ENCODE results near the gene POLR3B. TPM values are rescaled to one million over a fixed set of nuclear protein-coding genes. Genes with fewer than 3 reads are reported as not detected.

Gene POLR3B
- polyA plus RNA-seq, 1 donor, result 6.5 TPM

- no peaks in the 10 kb centered on the region for H3K27me3 ChIP-seq (ENCODE audit: control insufficient read depth, insufficient read depth, low read length)
- no CpG with 5 or more reads among the region's 1 CpG for WGBS (ENCODE audit: insufficient coverage, low lambda C conversion rate)
- no peaks in the 10 kb centered on the region for H3K9me3 ChIP-seq (ENCODE audit: control insufficient read depth, low read depth, low read length)
- H3K4me3 ChIP-seq (ENCODE audit: low read length), result no peak overlapping the region
- H3K27ac ChIP-seq (ENCODE audit: low read length), result no peak overlapping the region
- DNase-seq, result no peak
- H3K4me1 ChIP-seq (ENCODE audit: control insufficient read depth, insufficient read depth, low read length), result no peaks in the 10 kb centered on the region
- H3K36me3 ChIP-seq (ENCODE audit: control insufficient read depth, insufficient read depth, low read length), result peaks cover 6% of the 10 kb centered on the region
These were observed 72.1 kb downstream of the POLR3B start for GRCh38 chr12:106429636-106430035.

- H3K27me3 ChIP-seq (ENCODE audit: control insufficient read depth, insufficient read depth, low read length), result no peaks in the 10 kb centered on the region
- no peak overlapping the region for H3K4me3 ChIP-seq (ENCODE audit: low read length)
- 100% methylated on average over 1 of the region's 3 CpGs for WGBS (ENCODE audit: insufficient coverage, low lambda C conversion rate)
- no peaks in the 10 kb centered on the region for H3K4me1 ChIP-seq (ENCODE audit: control insufficient read depth, insufficient read depth, low read length)
- H3K27ac ChIP-seq (ENCODE audit: low read length), result no peak overlapping the region
- no peaks in the 10 kb centered on the region for H3K9me3 ChIP-seq (ENCODE audit: control insufficient read depth, low read depth, low read length)
- peaks cover 9% of the 10 kb centered on the region for H3K36me3 ChIP-seq (ENCODE audit: control insufficient read depth, insufficient read depth, low read length)
- DNase-seq, result no peak
These were observed 74.4 kb downstream of the POLR3B start for GRCh38 chr12:106431839-106432411.

- H3K4me3 ChIP-seq (ENCODE audit: low read length), result no peak overlapping the region
- peak; percentile 9 to 61 for DNase-seq
- no peaks in the 10 kb centered on the region for H3K27me3 ChIP-seq (ENCODE audit: control insufficient read depth, insufficient read depth, low read length)
- 20% methylated on average over 1 of the region's 2 CpGs for WGBS (ENCODE audit: insufficient coverage, low lambda C conversion rate)
- H3K9me3 ChIP-seq (ENCODE audit: control insufficient read depth, low read depth, low read length), result no peaks in the 10 kb centered on the region
- peaks cover 15% of the 10 kb centered on the region for H3K36me3 ChIP-seq (ENCODE audit: control insufficient read depth, insufficient read depth, low read length)
- H3K27ac ChIP-seq (ENCODE audit: low read length), result no peak overlapping the region
- no peaks in the 10 kb centered on the region for H3K4me1 ChIP-seq (ENCODE audit: control insufficient read depth, insufficient read depth, low read length)
These were observed 75.5 kb downstream of the POLR3B start for GRCh38 chr12:106433055-106433454.

GRCh38 chr12:106434526-106434925, 77.0 kb downstream of the POLR3B start:
- Histone ChIP-seq H3K36me3 (ENCODE audit: control insufficient read depth, insufficient read depth, low read length) (peaks cover 21% of the 10 kb centered on the region), H3K9me3 (ENCODE audit: control insufficient read depth, low read depth, low read length) (no peaks in the 10 kb centered on the region), H3K4me1 (ENCODE audit: control insufficient read depth, insufficient read depth, low read length) (no peaks in the 10 kb centered on the region), H3K4me3 (ENCODE audit: low read length) (no peak overlapping the region), H3K27ac (ENCODE audit: low read length) (no peak overlapping the region), H3K27me3 (ENCODE audit: control insufficient read depth, insufficient read depth, low read length) (no peaks in the 10 kb centered on the region)
- WGBS (ENCODE audit: insufficient coverage, low lambda C conversion rate), result no CpG with 5 or more reads among the region's 4 CpGs
- DNase-seq, result no peak

GRCh38 chr12:106436164-106436563, 78.6 kb downstream of the POLR3B start:
- H3K27me3 ChIP-seq (ENCODE audit: control insufficient read depth, insufficient read depth, low read length), result no peaks in the 10 kb centered on the region
- H3K9me3 ChIP-seq (ENCODE audit: control insufficient read depth, low read depth, low read length), result no peaks in the 10 kb centered on the region
- no peak overlapping the region for H3K4me3 ChIP-seq (ENCODE audit: low read length)
- peaks cover 20% of the 10 kb centered on the region for H3K36me3 ChIP-seq (ENCODE audit: control insufficient read depth, insufficient read depth, low read length)
- DNase-seq, result no peak
- WGBS (ENCODE audit: insufficient coverage, low lambda C conversion rate), result 90% methylated on average over 2 of the region's 6 CpGs
- no peaks in the 10 kb centered on the region for H3K4me1 ChIP-seq (ENCODE audit: control insufficient read depth, insufficient read depth, low read length)
- H3K27ac ChIP-seq (ENCODE audit: low read length), result no peak overlapping the region

GRCh38 chr12:106442575-106442974, 85.0 kb downstream of the POLR3B start:
- WGBS (ENCODE audit: insufficient coverage, low lambda C conversion rate), result no CpG with 5 or more reads among the region's 2 CpGs
- Histone ChIP-seq H3K4me1 (ENCODE audit: control insufficient read depth, insufficient read depth, low read length) (no peaks in the 10 kb centered on the region), H3K27me3 (ENCODE audit: control insufficient read depth, insufficient read depth, low read length) (no peaks in the 10 kb centered on the region), H3K4me3 (ENCODE audit: low read length) (no peak overlapping the region), H3K36me3 (ENCODE audit: control insufficient read depth, insufficient read depth, low read length) (peaks cover 8% of the 10 kb centered on the region), H3K9me3 (ENCODE audit: control insufficient read depth, low read depth, low read length) (no peaks in the 10 kb centered on the region), H3K27ac (ENCODE audit: low read length) (no peak overlapping the region)
- no peak for DNase-seq

- Histone ChIP-seq H3K4me3 (ENCODE audit: low read length) (no peak overlapping the region), H3K36me3 (ENCODE audit: control insufficient read depth, insufficient read depth, low read length) (peaks cover 2% of the 10 kb centered on the region), H3K9me3 (ENCODE audit: control insufficient read depth, low read depth, low read length) (no peaks in the 10 kb centered on the region), H3K27ac (ENCODE audit: low read length) (no peak overlapping the region), H3K27me3 (ENCODE audit: control insufficient read depth, insufficient read depth, low read length) (no peaks in the 10 kb centered on the region), H3K4me1 (ENCODE audit: control insufficient read depth, insufficient read depth, low read length) (no peaks in the 10 kb centered on the region)
- WGBS (ENCODE audit: insufficient coverage, low lambda C conversion rate), result 0% methylated on average over 1 of the region's 1 CpG
- DNase-seq, result no peak
These were observed 87.5 kb downstream of the POLR3B start for GRCh38 chr12:106445053-106445452.

- WGBS (ENCODE audit: insufficient coverage, low lambda C conversion rate), result 100% methylated on average over 2 of the region's 5 CpGs
- no peak overlapping the region for H3K27ac ChIP-seq (ENCODE audit: low read length)
These were observed 88.4 kb downstream of the POLR3B start for GRCh38 chr12:106445959-106446358.

GRCh38 chr12:106446419-106447092, 89.0 kb downstream of the POLR3B start:
- H3K9me3 ChIP-seq (ENCODE audit: control insufficient read depth, low read depth, low read length), result no peaks in the 10 kb centered on the region
- H3K27me3 ChIP-seq (ENCODE audit: control insufficient read depth, insufficient read depth, low read length), result no peaks in the 10 kb centered on the region
- H3K36me3 ChIP-seq (ENCODE audit: control insufficient read depth, insufficient read depth, low read length), result no peaks in the 10 kb centered on the region
- WGBS (ENCODE audit: insufficient coverage, low lambda C conversion rate), result 76% methylated on average over 4 of the region's 7 CpGs
- no peak overlapping the region for H3K4me3 ChIP-seq (ENCODE audit: low read length)
- H3K4me1 ChIP-seq (ENCODE audit: control insufficient read depth, insufficient read depth, low read length), result no peaks in the 10 kb centered on the region
- peak; percentile 3 to 11 for DNase-seq
- H3K27ac ChIP-seq (ENCODE audit: low read length), result no peak overlapping the region

More at GRCh38 chr12:106445959-106446358, 88.4 kb downstream of the POLR3B start:
- no peaks in the 10 kb centered on the region for H3K27me3 ChIP-seq (ENCODE audit: control insufficient read depth, insufficient read depth, low read length)
- H3K4me1 ChIP-seq (ENCODE audit: control insufficient read depth, insufficient read depth, low read length), result no peaks in the 10 kb centered on the region
- no peak for DNase-seq
- H3K4me3 ChIP-seq (ENCODE audit: low read length), result no peak overlapping the region
- H3K36me3 ChIP-seq (ENCODE audit: control insufficient read depth, insufficient read depth, low read length), result no peaks in the 10 kb centered on the region
- H3K9me3 ChIP-seq (ENCODE audit: control insufficient read depth, low read depth, low read length), result no peaks in the 10 kb centered on the region

- H3K27me3 ChIP-seq (ENCODE audit: control insufficient read depth, insufficient read depth, low read length), result no peaks in the 10 kb centered on the region
- H3K9me3 ChIP-seq (ENCODE audit: control insufficient read depth, low read depth, low read length), result no peaks in the 10 kb centered on the region
- no peak overlapping the region for H3K4me3 ChIP-seq (ENCODE audit: low read length)
- WGBS (ENCODE audit: insufficient coverage, low lambda C conversion rate), result no CpG with 5 or more reads among the region's 1 CpG
- H3K4me1 ChIP-seq (ENCODE audit: control insufficient read depth, insufficient read depth, low read length), result no peaks in the 10 kb centered on the region
- peaks cover 5% of the 10 kb centered on the region for H3K36me3 ChIP-seq (ENCODE audit: control insufficient read depth, insufficient read depth, low read length)
- DNase-seq, result no peak
- no peak overlapping the region for H3K27ac ChIP-seq (ENCODE audit: low read length)
These were observed 94.8 kb downstream of the POLR3B start for GRCh38 chr12:106452309-106452708.

GRCh38 chr12:106455111-106455510, 97.6 kb downstream of the POLR3B start:
- WGBS (ENCODE audit: insufficient coverage, low lambda C conversion rate), result 94% methylated on average over 6 of the region's 6 CpGs
- H3K36me3 ChIP-seq (ENCODE audit: control insufficient read depth, insufficient read depth, low read length), result peaks cover 21% of the 10 kb centered on the region
- H3K9me3 ChIP-seq (ENCODE audit: control insufficient read depth, low read depth, low read length), result no peaks in the 10 kb centered on the region
- no peak overlapping the region for H3K4me3 ChIP-seq (ENCODE audit: low read length)
- H3K27me3 ChIP-seq (ENCODE audit: control insufficient read depth, insufficient read depth, low read length), result no peaks in the 10 kb centered on the region
- H3K4me1 ChIP-seq (ENCODE audit: control insufficient read depth, insufficient read depth, low read length), result no peaks in the 10 kb centered on the region
- H3K27ac ChIP-seq (ENCODE audit: low read length), result no peak overlapping the region
- no peak for DNase-seq
